Osteocyte (in vitro differentiated cells): ENCODE data around the gene VGLL1. TPM values are rescaled to one million over a fixed set of nuclear protein-coding genes. Genes with fewer than 3 reads are reported as not detected.

Source experiments
- DNase-seq: peaks from one replicate; pipeline ENCODE4 v3.0.0; 2021; ENCODE audit warnings: mixed read lengths; ENCODE audit not compliant: unreplicated experiment; ENCODE audit errors: extremely low spot score
- H3K27ac Mint-ChIP-seq: one replicate; pipeline ENCODE4 v1.8.0; 2021; ENCODE audit warnings: mild to moderate bottlenecking, mixed read lengths; ENCODE audit not compliant: unreplicated experiment
- H3K27me3 Mint-ChIP-seq: one replicate; pipeline ENCODE4 v1.8.0; 2021; ENCODE audit warnings: mixed read lengths; ENCODE audit not compliant: unreplicated experiment
- H3K36me3 Mint-ChIP-seq: one replicate; pipeline ENCODE4 v1.8.0; 2021; ENCODE audit warnings: mixed read lengths; ENCODE audit not compliant: unreplicated experiment
- H3K4me1 Mint-ChIP-seq: one replicate; pipeline ENCODE4 v1.8.0; 2021; ENCODE audit warnings: mixed read lengths; ENCODE audit not compliant: unreplicated experiment
- H3K4me3 Mint-ChIP-seq: one replicate; pipeline ENCODE4 v1.8.0; 2021; ENCODE audit warnings: mild to moderate bottlenecking, moderate library complexity, mixed read lengths; ENCODE audit not compliant: unreplicated experiment
- H3K9me3 Mint-ChIP-seq: one replicate; pipeline ENCODE4 v1.8.0; 2021; ENCODE audit warnings: mixed read lengths; ENCODE audit not compliant: unreplicated experiment
- CTCF ChIP-seq: fragments of 200-600 bp; sonication (generic); IDR thresholded peaks from 2 replicates; pipeline ENCODE4 v1.5.0; 2021; ENCODE audit warnings: antibody characterized with exemption, mild to moderate bottlenecking, moderate library complexity
- total RNA-seq: library from RNA; stranded (reverse); gene quantifications from 2 replicates; pipeline ENCODE4 v1.2.1, GENCODE V29; 2021

Gene VGLL1
- total RNA-seq, 1 donor from 2014 or later = not detected

DNA sequence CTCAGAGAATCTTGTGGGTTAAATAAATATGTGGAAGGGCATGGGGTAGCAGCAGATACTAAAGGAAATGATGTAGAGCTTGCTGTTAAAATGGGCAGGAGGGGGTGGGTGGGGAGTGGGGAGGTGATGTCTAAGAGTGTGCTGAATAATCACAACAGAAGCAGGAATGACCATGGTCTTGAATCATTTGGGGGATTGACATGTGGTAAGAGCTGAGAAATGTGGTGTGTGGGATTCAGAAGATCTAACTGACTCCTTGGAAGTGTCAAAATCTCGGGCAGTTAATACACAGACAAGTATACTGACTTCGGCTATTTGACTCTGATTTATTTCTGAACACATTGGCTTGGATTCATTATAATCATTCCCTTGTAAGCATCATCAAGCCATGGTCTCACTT, 6.8 kb downstream of the VGLL1 start:
- no peak overlapping the region for H3K27ac Mint-ChIP-seq
- DNase-seq = no peak
- H3K9me3 Mint-ChIP-seq = peaks cover 8% of the 10 kb centered on the region
- no peaks in the 10 kb centered on the region for H3K4me1 Mint-ChIP-seq
- H3K36me3 Mint-ChIP-seq = no peaks in the 10 kb centered on the region
- H3K4me3 Mint-ChIP-seq = no peak overlapping the region
- no peak for TF ChIP-seq CTCF
- H3K27me3 Mint-ChIP-seq = no peaks in the 10 kb centered on the region

GRCh38 chrX:136540226-136540625, 8.2 kb downstream of the VGLL1 start:
- no peak for DNase-seq
- peaks cover 8% of the 10 kb centered on the region for H3K9me3 Mint-ChIP-seq
- H3K27ac Mint-ChIP-seq = no peak overlapping the region
- no peaks in the 10 kb centered on the region for H3K36me3 Mint-ChIP-seq
- TF ChIP-seq CTCF = no peak
- no peaks in the 10 kb centered on the region for H3K27me3 Mint-ChIP-seq
- no peaks in the 10 kb centered on the region for H3K4me1 Mint-ChIP-seq
- no peak overlapping the region for H3K4me3 Mint-ChIP-seq

DNA sequence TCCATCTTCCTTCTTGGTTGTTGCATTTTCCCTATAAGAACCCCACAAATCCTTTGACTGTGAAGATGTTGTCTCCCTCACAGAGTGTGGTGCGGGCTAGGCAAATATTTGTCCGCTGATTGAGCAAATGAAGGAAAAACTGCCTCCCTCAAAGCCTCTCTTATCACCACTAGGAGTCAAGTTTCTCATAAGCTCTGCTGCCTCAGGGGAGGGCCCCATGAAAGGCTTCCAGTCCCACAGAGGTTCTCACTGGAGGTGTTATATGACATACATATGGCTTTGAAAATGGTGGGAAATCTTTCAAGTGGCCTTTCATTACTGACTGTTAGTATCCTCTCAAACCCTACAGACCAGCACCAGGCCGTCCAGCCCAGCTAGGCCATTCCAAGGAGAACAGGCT, 9.3 kb downstream of the VGLL1 start:
- H3K4me1 Mint-ChIP-seq = no peaks in the 10 kb centered on the region
- no peak for TF ChIP-seq CTCF
- no peak for DNase-seq
- H3K36me3 Mint-ChIP-seq = no peaks in the 10 kb centered on the region
- H3K27me3 Mint-ChIP-seq = no peaks in the 10 kb centered on the region
- no peak overlapping the region for H3K27ac Mint-ChIP-seq
- peaks cover 8% of the 10 kb centered on the region for H3K9me3 Mint-ChIP-seq
- H3K4me3 Mint-ChIP-seq = no peak overlapping the region

- Mint-ChIP-seq H3K27me3 (no peaks in the 10 kb centered on the region), H3K4me1 (no peaks in the 10 kb centered on the region), H3K36me3 (no peaks in the 10 kb centered on the region), H3K27ac (no peak overlapping the region), H3K4me3 (no peak overlapping the region), H3K9me3 (peaks cover 8% of the 10 kb centered on the region)
- TF ChIP-seq CTCF = no peak
- DNase-seq = no peak
Observed at GRCh38 chrX:136542281-136542680, 10.3 kb downstream of the VGLL1 start.

- no peaks in the 10 kb centered on the region for H3K4me1 Mint-ChIP-seq
Observed at GRCh38 chrX:136546371-136546781, 14.4 kb downstream of the VGLL1 start.

More at GRCh38 chrX:136546371-136546781, 14.4 kb downstream of the VGLL1 start:
- TF ChIP-seq CTCF = no peak
- H3K27ac Mint-ChIP-seq = no peak overlapping the region
- no peaks in the 10 kb centered on the region for H3K36me3 Mint-ChIP-seq
- no peak for DNase-seq
- H3K4me3 Mint-ChIP-seq = no peak overlapping the region
- H3K9me3 Mint-ChIP-seq = no peaks in the 10 kb centered on the region
- peaks cover 2% of the 10 kb centered on the region for H3K27me3 Mint-ChIP-seq
